ENCODE measurements around the gene TMEM271.

The TMEM271 gene

DNA sequence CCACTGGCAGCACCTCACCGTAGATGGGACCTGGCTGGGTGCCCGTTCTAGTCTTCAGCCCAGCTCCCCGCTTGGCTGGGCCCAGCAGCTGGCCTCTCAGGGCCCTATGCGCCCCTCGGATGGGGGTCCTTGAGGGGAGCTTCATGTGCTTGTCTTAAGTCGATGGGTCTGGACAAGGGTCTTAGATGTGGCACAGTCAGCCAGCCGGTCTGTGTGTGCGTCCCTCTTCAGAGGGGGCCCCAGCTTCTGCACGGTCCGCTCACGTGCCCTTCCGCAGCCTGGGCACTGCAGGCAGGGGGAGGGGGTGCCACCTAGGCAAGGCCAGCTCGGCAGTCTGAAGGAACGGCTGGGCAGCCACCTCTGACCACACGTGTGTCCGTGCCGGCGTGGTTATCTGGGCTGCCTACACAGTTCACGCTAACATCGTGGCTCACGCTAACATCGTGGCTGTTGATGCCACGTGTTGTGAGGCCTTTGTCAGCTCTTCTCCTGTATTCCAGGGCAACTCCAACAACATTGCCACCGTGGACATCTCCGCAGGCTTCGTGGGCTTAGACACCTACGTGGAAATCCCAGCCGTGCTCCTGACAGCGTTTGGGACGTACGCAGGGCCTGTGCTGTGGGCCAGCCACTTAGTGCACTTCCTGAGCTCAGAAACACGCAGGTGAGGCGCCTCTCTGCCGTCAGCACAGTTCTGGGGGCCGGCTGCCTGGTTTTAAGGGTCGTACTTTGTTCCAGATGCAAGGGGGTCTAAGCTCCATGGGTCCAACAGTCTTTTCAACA lies 42.6 kb downstream of the TMEM271 start:
- no peaks in the 10 kb centered on the region for H3F3A ChIP-seq (ENCODE audit: insufficient read depth, low read length)
- H3K27ac ChIP-seq (ENCODE audit: low read depth, low read length, poor library complexity, severe bottlenecking) = no peak overlapping the region
- H3K79me2 ChIP-seq (ENCODE audit: insufficient read depth, low read length) = no peaks in the 10 kb centered on the region
- H3K27me3 ChIP-seq (ENCODE audit: insufficient read depth, low read length) = no peaks in the 10 kb centered on the region
- no peaks in the 10 kb centered on the region for H3K9me3 ChIP-seq (ENCODE audit: low read length)
- TF ChIP-seq EZH2 (IDR thresholded peaks at IDR 0.05; ENCODE audit: borderline replicate concordance, low read length) = no peak
- TF ChIP-seq, protein P1, sequence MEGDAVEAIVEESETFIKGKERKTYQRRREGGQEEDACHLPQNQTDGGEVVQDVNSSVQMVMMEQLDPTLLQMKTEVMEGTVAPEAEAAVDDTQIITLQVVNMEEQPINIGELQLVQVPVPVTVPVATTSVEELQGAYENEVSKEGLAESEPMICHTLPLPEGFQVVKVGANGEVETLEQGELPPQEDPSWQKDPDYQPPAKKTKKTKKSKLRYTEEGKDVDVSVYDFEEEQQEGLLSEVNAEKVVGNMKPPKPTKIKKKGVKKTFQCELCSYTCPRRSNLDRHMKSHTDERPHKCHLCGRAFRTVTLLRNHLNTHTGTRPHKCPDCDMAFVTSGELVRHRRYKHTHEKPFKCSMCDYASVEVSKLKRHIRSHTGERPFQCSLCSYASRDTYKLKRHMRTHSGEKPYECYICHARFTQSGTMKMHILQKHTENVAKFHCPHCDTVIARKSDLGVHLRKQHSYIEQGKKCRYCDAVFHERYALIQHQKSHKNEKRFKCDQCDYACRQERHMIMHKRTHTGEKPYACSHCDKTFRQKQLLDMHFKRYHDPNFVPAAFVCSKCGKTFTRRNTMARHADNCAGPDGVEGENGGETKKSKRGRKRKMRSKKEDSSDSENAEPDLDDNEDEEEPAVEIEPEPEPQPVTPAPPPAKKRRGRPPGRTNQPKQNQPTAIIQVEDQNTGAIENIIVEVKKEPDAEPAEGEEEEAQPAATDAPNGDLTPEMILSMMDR (IDR thresholded peaks at IDR 0.05; ENCODE audit: low read length) = no peak
- H3K4me3 ChIP-seq (ENCODE audit: low read depth, low read length, poor library complexity, severe bottlenecking) = no peak overlapping the region
- no peak overlapping the region for H2AFZ ChIP-seq (ENCODE audit: low read length)
- peaks cover 28% of the 10 kb centered on the region for H3K36me3 ChIP-seq (ENCODE audit: insufficient read depth, low read length)
- no peak overlapping the region for H3K9ac ChIP-seq (ENCODE audit: low read length)
- no peaks in the 10 kb centered on the region for H3K9me2 ChIP-seq (ENCODE audit: low read depth, low read length)
- H4K20me1 ChIP-seq (ENCODE audit: insufficient read depth, low read length) = no peaks in the 10 kb centered on the region
- no peak overlapping the region for H3K4me2 ChIP-seq (ENCODE audit: low read length)
- H3K4me1 ChIP-seq (ENCODE audit: insufficient read depth, low read length, severe bottlenecking) = no peaks in the 10 kb centered on the region

DNA sequence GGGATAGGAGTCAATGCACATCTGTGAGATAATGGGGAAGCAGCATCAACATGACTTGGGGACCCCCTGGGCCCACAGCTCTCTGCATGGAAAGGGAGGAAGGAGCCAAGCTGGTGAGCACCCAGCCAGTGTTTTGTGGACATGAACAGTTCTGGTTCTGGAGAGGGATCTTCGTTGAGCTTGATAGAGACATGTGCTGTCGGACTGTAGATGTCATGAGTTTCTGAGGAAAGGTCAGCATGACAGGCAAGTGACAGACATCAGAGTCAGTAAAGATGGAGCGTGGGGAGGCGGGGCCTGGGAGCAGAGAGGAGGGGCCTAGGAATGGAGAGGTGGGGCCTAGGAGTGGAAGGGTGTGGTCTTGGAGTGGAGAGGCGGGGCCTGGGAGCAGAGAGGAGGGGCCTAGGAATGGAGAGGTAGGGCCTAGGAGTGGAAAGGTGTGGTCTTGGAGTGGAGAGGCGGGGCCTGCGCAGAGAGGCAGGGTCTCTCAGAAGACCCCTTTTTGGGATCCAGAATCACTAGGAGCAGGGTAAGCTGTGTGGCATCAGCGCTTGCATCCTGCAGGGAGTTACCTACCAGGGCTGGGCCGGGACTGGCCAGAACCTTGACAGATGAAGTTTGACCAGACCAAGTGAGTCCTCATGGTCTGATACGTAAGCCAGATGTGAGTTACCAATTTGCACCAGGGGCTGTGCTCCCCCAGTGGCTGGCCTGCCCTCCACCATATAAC lies 43.3 kb downstream of the TMEM271 start:
- H3K9me3 ChIP-seq (ENCODE audit: low read length) = no peaks in the 10 kb centered on the region
- H3K4me2 ChIP-seq (ENCODE audit: low read length) = no peak overlapping the region
- no peak overlapping the region for H3K9ac ChIP-seq (ENCODE audit: low read length)
- no peaks in the 10 kb centered on the region for H3K27me3 ChIP-seq (ENCODE audit: insufficient read depth, low read length)
- no peaks in the 10 kb centered on the region for H3K4me1 ChIP-seq (ENCODE audit: insufficient read depth, low read length, severe bottlenecking)
- H3F3A ChIP-seq (ENCODE audit: insufficient read depth, low read length) = no peaks in the 10 kb centered on the region
- H2AFZ ChIP-seq (ENCODE audit: low read length) = no peak overlapping the region
- H4K20me1 ChIP-seq (ENCODE audit: insufficient read depth, low read length) = no peaks in the 10 kb centered on the region
- H3K36me3 ChIP-seq (ENCODE audit: insufficient read depth, low read length) = peaks cover 28% of the 10 kb centered on the region
- H3K27ac ChIP-seq (ENCODE audit: low read depth, low read length, poor library complexity, severe bottlenecking) = no peak overlapping the region
- H3K9me2 ChIP-seq (ENCODE audit: low read depth, low read length) = no peaks in the 10 kb centered on the region
- H3K4me3 ChIP-seq (ENCODE audit: low read depth, low read length, poor library complexity, severe bottlenecking) = no peak overlapping the region
- no peaks in the 10 kb centered on the region for H3K79me2 ChIP-seq (ENCODE audit: insufficient read depth, low read length)
- TF ChIP-seq, protein P1 (IDR thresholded peaks at IDR 0.05; ENCODE audit: low read length) = no peak
- no peak for TF ChIP-seq EZH2 (IDR thresholded peaks at IDR 0.05; ENCODE audit: borderline replicate concordance, low read length)

DNA sequence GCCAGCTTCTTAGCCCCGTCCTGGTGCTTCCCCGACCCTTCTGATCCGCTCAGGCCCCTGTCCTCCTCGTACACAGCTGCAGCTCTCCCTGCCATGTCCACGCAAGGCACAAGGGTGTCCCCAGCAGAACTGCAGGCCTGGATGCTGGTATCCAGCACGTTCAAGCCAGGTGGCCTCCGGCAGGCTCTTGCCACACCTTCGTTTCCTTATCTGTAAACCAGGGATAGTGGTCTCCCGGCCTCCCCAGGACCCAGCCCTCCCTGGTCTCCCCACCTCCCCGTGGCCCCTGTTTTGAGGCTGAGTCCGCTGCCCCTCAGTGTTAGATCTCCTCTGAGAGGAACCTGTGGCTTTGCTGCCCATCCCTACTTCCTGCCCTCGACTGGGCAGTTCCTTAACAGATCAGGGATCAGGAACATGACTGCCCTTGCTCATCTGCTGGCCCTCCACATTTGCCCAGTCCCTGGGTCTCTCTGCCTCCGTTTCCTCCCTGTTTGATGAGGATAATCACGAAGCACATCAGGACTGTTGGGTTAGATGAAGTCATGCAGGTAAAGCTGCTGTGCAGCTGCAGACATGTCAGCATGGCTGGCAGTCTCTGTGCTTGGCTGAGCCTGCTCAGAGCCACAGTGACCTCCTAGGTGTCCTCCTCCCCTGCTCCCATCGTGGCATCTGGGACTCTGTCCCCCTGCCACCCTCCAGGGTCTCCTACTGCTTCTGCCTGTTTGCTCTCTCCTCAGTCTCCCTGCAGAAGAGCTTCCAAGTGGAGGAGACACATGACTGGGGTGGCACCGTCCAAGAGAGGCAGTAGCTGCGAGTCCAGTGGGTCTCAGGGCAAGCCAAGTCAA lies 44.2 kb downstream of the TMEM271 start:
- no peaks in the 10 kb centered on the region for H3F3A ChIP-seq (ENCODE audit: insufficient read depth, low read length)
- H3K9me3 ChIP-seq (ENCODE audit: low read length) = no peaks in the 10 kb centered on the region
- no peak overlapping the region for H3K4me3 ChIP-seq (ENCODE audit: low read depth, low read length, poor library complexity, severe bottlenecking)
- no peak overlapping the region for H3K4me2 ChIP-seq (ENCODE audit: low read length)
- H3K79me2 ChIP-seq (ENCODE audit: insufficient read depth, low read length) = no peaks in the 10 kb centered on the region
- H2AFZ ChIP-seq (ENCODE audit: low read length) = no peak overlapping the region
- H3K9me2 ChIP-seq (ENCODE audit: low read depth, low read length) = no peaks in the 10 kb centered on the region
- H3K9ac ChIP-seq (ENCODE audit: low read length) = no peak overlapping the region
- H3K27ac ChIP-seq (ENCODE audit: low read depth, low read length, poor library complexity, severe bottlenecking) = no peak overlapping the region
- H4K20me1 ChIP-seq (ENCODE audit: insufficient read depth, low read length) = no peaks in the 10 kb centered on the region
- no peaks in the 10 kb centered on the region for H3K4me1 ChIP-seq (ENCODE audit: insufficient read depth, low read length, severe bottlenecking)
- H3K27me3 ChIP-seq (ENCODE audit: insufficient read depth, low read length) = no peaks in the 10 kb centered on the region
- H3K36me3 ChIP-seq (ENCODE audit: insufficient read depth, low read length) = peaks cover 30% of the 10 kb centered on the region
- TF ChIP-seq, protein P1 (IDR thresholded peaks at IDR 0.05; ENCODE audit: low read length) = no peak
- no peak for TF ChIP-seq EZH2 (IDR thresholded peaks at IDR 0.05; ENCODE audit: borderline replicate concordance, low read length)
